SK-N-MC (cell line): ENCODE measurements around the gene CAMTA1.
"Not testable (repeated sequence)": the region's sequence is repeated elsewhere in the genome, so short reads cannot be mapped to it uniquely, and the experiment has no call there.

Source experiments
- DNase-seq: peaks from one replicate; pipeline ENCODE4 v3.0.0-alpha.2; 2011; ENCODE audit warnings: low read depth, low spot score
- H3K27ac ChIP-seq: fragments of 200-600 bp; sonication (generic); 2 replicates; pipeline ENCODE4 v1.5.1; 2016; ENCODE audit warnings: mixed run types
- H3K36me3 ChIP-seq: fragments of 200-600 bp; sonication (generic); 2 replicates; pipeline ENCODE4 v1.6.1; 2017; ENCODE audit warnings: antibody characterized with exemption, low read length, mixed read lengths; ENCODE audit not compliant: insufficient read depth
- H3K4me3 ChIP-seq: fragments of 200-600 bp; sonication (generic); 2 replicates; pipeline ENCODE4 v1.5.1; 2016
- H3K9ac ChIP-seq: fragments of 200-600 bp; sonication (generic); 2 replicates; pipeline ENCODE4 v1.8.0; 2017; ENCODE audit warnings: mixed run types, mixed read lengths; ENCODE audit not compliant: insufficient read length
- H3K9me3 ChIP-seq: fragments of 200-600 bp; sonication (generic); 2 replicates; pipeline ENCODE4 v1.6.1; 2017; ENCODE audit warnings: low read depth, mild to moderate bottlenecking, antibody characterized with exemption, low read length, moderate library complexity, mixed read lengths
- EZH2 ChIP-seq: fragments of 200-600 bp; sonication (generic); IDR thresholded peaks from one replicate; pipeline ENCODE4 v1.6.1; 2017; ENCODE audit warnings: antibody characterized with exemption
- FOXP2 ChIP-seq: optimal IDR thresholded peaks from 2 replicates; pipeline ENCODE3; 2011; ENCODE audit warnings: mild to moderate bottlenecking, moderate library complexity; ENCODE audit not compliant: insufficient read depth; ENCODE audit errors: extremely low read length, control extremely low read depth
- POLR2AphosphoS5 ChIP-seq: IDR thresholded peaks from 2 replicates; pipeline ENCODE4 v1.6.1; 2012; ENCODE audit warnings: mild to moderate bottlenecking, low read depth, low read length, borderline replicate concordance

CAMTA1 gene

GRCh38 chr1:7684132-7684531, 898.9 kb downstream of the CAMTA1 start:
- TF ChIP-seq EZH2 (no peak), FOXP2 (no peak), POLR2AphosphoS5 (no peak)
- no peaks in the 10 kb centered on the region for H3K9me3 ChIP-seq
- no peak overlapping the region for H3K4me3 ChIP-seq
- no peaks in the 10 kb centered on the region for H3K36me3 ChIP-seq
- no peak overlapping the region for H3K9ac ChIP-seq
- no peak overlapping the region for H3K27ac ChIP-seq
- DNase-seq = no peak

GRCh38 chr1:7684861-7685635, 899.8 kb downstream of the CAMTA1 start:
- Histone ChIP-seq H3K4me3 (no peak overlapping the region), H3K27ac (no peak overlapping the region), H3K36me3 (no peaks in the 10 kb centered on the region), H3K9ac (no peak overlapping the region), H3K9me3 (no peaks in the 10 kb centered on the region)
- TF ChIP-seq POLR2AphosphoS5 (no peak), FOXP2 (no peak), EZH2 (no peak)
- no peak for DNase-seq

- no peaks in the 10 kb centered on the region for H3K36me3 ChIP-seq
- H3K4me3 ChIP-seq = no peak overlapping the region
- DNase-seq = no peak
- no peak overlapping the region for H3K27ac ChIP-seq
- H3K9me3 ChIP-seq = no peaks in the 10 kb centered on the region
- H3K9ac ChIP-seq = no peak overlapping the region
- TF ChIP-seq EZH2 (no peak), FOXP2 (no peak), POLR2AphosphoS5 (no peak)
These were observed 901.1 kb downstream of the CAMTA1 start for GRCh38 chr1:7686301-7686850.

GRCh38 chr1:7687411-7687810, 902.2 kb downstream of the CAMTA1 start:
- no peak overlapping the region for H3K27ac ChIP-seq
- no peak overlapping the region for H3K4me3 ChIP-seq
- TF ChIP-seq FOXP2 (no peak), POLR2AphosphoS5 (no peak)
- H3K9me3 ChIP-seq = no peaks in the 10 kb centered on the region
- no peak for DNase-seq
- H3K9ac ChIP-seq = no peak overlapping the region
- no peaks in the 10 kb centered on the region for H3K36me3 ChIP-seq

- TF ChIP-seq POLR2AphosphoS5 (no peak), FOXP2 (no peak), EZH2 (no peak)
- no peaks in the 10 kb centered on the region for H3K36me3 ChIP-seq
- no peaks in the 10 kb centered on the region for H3K9me3 ChIP-seq
- DNase-seq = no peak
- H3K9ac ChIP-seq = no peak overlapping the region
- H3K4me3 ChIP-seq = no peak overlapping the region
- H3K27ac ChIP-seq = no peak overlapping the region
These were observed 903.4 kb downstream of the CAMTA1 start for GRCh38 chr1:7688659-7689058.

- H3K9me3 ChIP-seq, H3K27ac ChIP-seq, DNase-seq, H3K9ac ChIP-seq, H3K36me3 ChIP-seq, H3K4me3 ChIP-seq: not testable (repeated sequence)
These were observed 904.1 kb downstream of the CAMTA1 start for GRCh38 chr1:7689307-7689706.

GRCh38 chr1:7690076-7690475, 904.8 kb downstream of the CAMTA1 start:
- no peaks in the 10 kb centered on the region for H3K36me3 ChIP-seq
- no peak for DNase-seq
- H3K4me3 ChIP-seq = no peak overlapping the region
- H3K9ac ChIP-seq = no peak overlapping the region
- H3K27ac ChIP-seq = no peak overlapping the region
- H3K9me3 ChIP-seq = no peaks in the 10 kb centered on the region
- no peak for TF ChIP-seq FOXP2
- no peak for TF ChIP-seq EZH2
- TF ChIP-seq POLR2AphosphoS5 = no peak

GRCh38 chr1:7690496-7691182, 905.4 kb downstream of the CAMTA1 start:
- no peak for DNase-seq
- H3K9me3 ChIP-seq = no peaks in the 10 kb centered on the region
- H3K36me3 ChIP-seq = no peaks in the 10 kb centered on the region
- no peak overlapping the region for H3K27ac ChIP-seq
- TF ChIP-seq POLR2AphosphoS5 = no peak
- no peak for TF ChIP-seq FOXP2
- no peak for TF ChIP-seq EZH2
- no peak overlapping the region for H3K9ac ChIP-seq
- no peak overlapping the region for H3K4me3 ChIP-seq

- Histone ChIP-seq H3K4me3 (no peak overlapping the region), H3K9ac (no peak overlapping the region), H3K9me3 (no peaks in the 10 kb centered on the region), H3K36me3 (no peaks in the 10 kb centered on the region), H3K27ac (no peak overlapping the region)
- TF ChIP-seq FOXP2 = no peak
- TF ChIP-seq POLR2AphosphoS5 = no peak
- TF ChIP-seq EZH2 = no peak
- no peak for DNase-seq
These were observed 906.3 kb downstream of the CAMTA1 start for GRCh38 chr1:7691576-7691975.
